ENCODE measurements around the gene POC1B.
A peak's percentile ranks its signal among the peaks of the same experiment; 100 is the strongest.

The POC1B gene

DNA sequence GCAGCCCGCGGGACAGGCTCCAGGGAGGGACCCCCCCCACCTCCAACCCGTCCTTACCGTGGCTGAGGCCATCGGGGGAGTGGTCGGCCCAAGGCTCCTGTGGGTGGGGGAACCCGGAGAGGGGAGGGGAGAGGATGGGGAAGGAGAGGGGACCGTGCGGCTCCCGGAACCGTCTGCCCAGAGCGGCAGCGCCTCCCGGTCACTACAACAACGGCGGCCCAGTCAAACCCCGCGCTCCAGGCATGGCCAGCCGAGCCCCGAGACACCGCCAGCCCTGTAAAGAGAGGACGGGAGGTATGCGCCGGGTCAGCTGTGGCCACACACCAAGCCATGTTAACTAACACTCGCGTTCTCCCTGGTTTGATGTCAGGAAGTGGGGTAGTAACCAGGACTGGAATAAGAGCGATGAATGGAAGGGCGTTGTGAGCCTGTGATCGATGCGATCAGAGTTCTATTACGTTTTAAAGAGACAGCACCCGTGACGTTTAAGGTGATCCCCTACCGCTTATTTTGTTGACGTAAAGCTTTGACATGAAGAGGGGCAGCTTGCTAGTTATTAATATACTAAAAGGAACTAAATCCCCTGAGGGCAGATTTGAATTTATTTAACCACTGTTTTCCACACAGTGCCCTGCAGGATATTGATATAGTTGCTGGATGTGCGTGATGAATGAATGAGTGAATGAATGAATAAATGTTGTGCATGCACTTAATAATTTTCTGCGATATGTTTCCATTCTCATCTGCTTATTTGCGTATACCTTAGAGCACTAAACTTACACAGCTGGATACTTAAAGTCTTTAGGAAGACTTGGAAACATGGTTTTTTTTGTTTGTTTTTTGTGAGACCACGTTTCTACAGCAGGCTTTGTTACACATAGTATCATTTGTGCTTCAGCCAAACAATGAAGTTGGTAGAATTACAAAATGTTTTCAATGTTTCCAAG is at the start of gene POC1B:
Gene POC1B (minus strand): TSS at position 224 of the 947 bp plus-strand sequence. CDS start 152 bp downstream, at position 72.
- H3K27ac ChIP-seq (ENCODE audit: low read length), result no peak within 1 kb of the TSS
- peak within 1 kb of the TSS; percentile 72 for H3K9ac ChIP-seq (ENCODE audit: low read length)
- H3K36me3 ChIP-seq (ENCODE audit: control insufficient read depth, low read depth, low read length), result no peaks in the 10 kb centered on the region
- H3K4me1 ChIP-seq (ENCODE audit: control insufficient read depth, low read depth, low read length), result peaks cover 3% of the 10 kb centered on the region
- peak within 1 kb of the TSS; percentile 91 for H3K4me3 ChIP-seq (ENCODE audit: low read length)
- no peaks in the 10 kb centered on the region for H3K27me3 ChIP-seq (ENCODE audit: control insufficient read depth, insufficient read depth, low read length)
- no peaks in the 10 kb centered on the region for H3K9me3 ChIP-seq (ENCODE audit: control insufficient read depth, low read depth, low read length)

DNA sequence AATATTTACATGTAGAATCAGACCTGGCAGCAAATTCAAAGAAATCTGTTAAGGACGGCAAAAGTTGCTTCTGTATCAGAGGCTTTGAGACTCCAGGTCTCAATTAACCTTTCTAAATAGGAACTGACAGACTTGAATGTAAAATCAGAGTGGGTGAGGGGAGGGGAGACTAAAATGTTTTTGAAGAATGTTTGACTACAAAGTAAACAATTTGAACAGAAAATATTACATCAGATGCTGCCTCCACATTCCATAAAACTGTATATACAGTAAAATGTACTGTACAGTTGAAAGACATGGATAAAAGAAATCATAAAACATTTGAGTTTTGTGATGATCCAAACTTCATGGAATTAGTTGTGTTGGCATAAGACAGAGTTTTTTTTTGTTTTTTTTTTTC is 49.5 kb upstream of the POC1B start:
- no peak overlapping the region for H3K4me3 ChIP-seq (ENCODE audit: low read length)
- peaks cover 5% of the 10 kb centered on the region for H3K4me1 ChIP-seq (ENCODE audit: control insufficient read depth, low read depth, low read length)
- no peaks in the 10 kb centered on the region for H3K9me3 ChIP-seq (ENCODE audit: control insufficient read depth, low read depth, low read length)
- no peak overlapping the region for H3K27ac ChIP-seq (ENCODE audit: low read length)
- no peaks in the 10 kb centered on the region for H3K36me3 ChIP-seq (ENCODE audit: control insufficient read depth, low read depth, low read length)
- no peak overlapping the region for H3K9ac ChIP-seq (ENCODE audit: low read length)
- no peaks in the 10 kb centered on the region for H3K27me3 ChIP-seq (ENCODE audit: control insufficient read depth, insufficient read depth, low read length)

DNA sequence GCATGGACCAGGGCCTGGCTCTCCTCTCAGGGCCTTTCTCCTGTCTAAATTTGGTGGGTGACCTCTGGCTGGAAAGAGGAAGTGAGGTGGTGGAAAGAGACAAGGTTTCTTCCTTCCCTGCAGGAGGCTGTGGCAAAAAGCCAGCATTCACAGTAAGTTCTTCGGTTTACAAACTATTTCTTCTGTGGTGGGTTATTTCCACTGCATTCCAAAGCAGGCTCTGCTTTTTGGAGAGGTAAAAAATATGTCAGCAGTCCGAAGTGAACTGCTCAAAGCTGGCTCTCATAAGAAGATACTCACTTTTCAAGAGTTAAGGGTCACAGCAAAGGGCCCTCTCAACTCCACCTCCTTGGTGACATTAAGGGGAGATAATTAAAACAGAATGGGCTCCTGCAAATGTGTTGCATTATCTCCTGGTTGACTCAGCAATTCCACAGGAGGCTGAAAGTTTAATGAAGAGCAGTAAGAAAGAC is 48.9 kb upstream of the POC1B start:
- Histone ChIP-seq H3K36me3 (ENCODE audit: control insufficient read depth, low read depth, low read length) (no peaks in the 10 kb centered on the region), H3K4me3 (ENCODE audit: low read length) (no peak overlapping the region), H3K27me3 (ENCODE audit: control insufficient read depth, insufficient read depth, low read length) (no peaks in the 10 kb centered on the region), H3K9me3 (ENCODE audit: control insufficient read depth, low read depth, low read length) (no peaks in the 10 kb centered on the region), H3K4me1 (ENCODE audit: control insufficient read depth, low read depth, low read length) (peaks cover 5% of the 10 kb centered on the region), H3K27ac (ENCODE audit: low read length) (no peak overlapping the region), H3K9ac (ENCODE audit: low read length) (no peak overlapping the region)

DNA sequence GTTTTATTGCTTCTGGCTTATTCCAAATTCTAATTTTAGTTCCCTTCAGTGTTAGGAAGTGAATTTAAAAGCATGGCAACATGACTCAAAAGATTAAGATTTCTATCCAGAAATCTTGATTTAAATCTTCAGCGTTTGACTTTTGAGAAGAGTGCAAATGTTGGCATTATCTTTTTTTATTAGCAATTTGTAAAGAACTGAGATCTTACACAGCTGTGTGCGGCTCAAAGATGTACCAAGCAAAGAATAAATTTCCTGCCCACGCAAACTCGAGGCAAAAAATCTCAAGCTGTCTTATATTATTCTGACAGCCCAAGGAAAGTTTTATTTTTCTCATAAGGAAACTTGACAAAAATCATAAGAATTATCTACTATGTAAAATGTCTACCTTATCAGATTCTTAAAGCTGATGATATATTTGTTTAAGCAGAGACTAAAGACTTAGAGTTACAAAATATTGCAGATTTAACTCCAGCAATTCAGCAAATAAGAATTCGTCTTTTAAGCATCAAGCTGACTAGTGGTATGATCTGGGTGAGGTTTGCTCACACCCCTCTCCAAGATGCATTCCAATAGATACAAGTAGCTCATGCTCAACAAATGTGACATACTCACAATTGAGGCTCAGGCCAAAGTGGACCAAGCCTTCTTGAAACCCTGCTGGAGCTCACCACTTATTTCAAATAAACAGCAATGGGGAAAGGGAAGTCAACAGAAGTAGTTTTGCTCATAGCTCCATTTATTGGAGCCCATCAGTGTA is 47.4 kb upstream of the POC1B start:
- Histone ChIP-seq H3K27ac (ENCODE audit: low read length) (no peak overlapping the region), H3K4me1 (ENCODE audit: control insufficient read depth, low read depth, low read length) (peaks cover 5% of the 10 kb centered on the region), H3K36me3 (ENCODE audit: control insufficient read depth, low read depth, low read length) (no peaks in the 10 kb centered on the region), H3K4me3 (ENCODE audit: low read length) (no peak overlapping the region), H3K9me3 (ENCODE audit: control insufficient read depth, low read depth, low read length) (no peaks in the 10 kb centered on the region), H3K9ac (ENCODE audit: low read length) (no peak overlapping the region), H3K27me3 (ENCODE audit: control insufficient read depth, insufficient read depth, low read length) (no peaks in the 10 kb centered on the region)

DNA sequence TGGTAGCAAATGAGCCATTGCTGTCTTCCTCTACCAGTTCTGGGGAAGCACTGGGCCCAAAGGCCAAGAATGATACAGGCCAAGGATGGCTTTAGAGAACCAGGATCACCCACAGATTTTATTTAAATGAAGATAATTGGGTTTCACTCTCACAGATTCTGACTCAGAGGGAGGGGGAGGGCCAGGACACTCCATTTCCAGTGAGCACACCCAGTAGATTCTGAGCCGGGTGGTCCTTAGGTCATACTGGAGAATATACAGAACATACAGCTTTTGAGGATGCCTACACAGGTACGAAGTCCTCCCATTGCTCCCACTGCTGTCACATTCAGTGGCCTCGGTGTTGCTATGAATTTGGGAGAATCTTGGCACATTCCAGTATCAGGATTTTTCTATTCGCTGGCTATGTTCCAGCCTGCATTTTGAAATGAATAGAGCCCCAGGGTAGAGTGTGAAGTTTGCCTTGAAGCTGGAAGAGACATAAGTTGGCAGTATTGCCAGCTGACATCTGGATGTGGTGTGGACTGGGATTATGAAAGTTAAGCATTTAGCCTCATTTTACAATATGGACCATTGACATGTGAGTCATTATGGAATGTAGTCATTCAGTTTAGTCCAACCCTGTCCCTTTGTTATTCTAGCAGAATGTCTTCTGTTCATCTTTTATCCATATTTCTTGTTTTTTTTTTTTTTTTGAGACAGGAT is 45.8 kb upstream of the POC1B start:
- H3K4me3 ChIP-seq (ENCODE audit: low read length), result no peak overlapping the region
- H3K9me3 ChIP-seq (ENCODE audit: control insufficient read depth, low read depth, low read length), result no peaks in the 10 kb centered on the region
- no peaks in the 10 kb centered on the region for H3K27me3 ChIP-seq (ENCODE audit: control insufficient read depth, insufficient read depth, low read length)
- no peak overlapping the region for H3K27ac ChIP-seq (ENCODE audit: low read length)
- no peak overlapping the region for H3K9ac ChIP-seq (ENCODE audit: low read length)
- H3K4me1 ChIP-seq (ENCODE audit: control insufficient read depth, low read depth, low read length), result peaks cover 5% of the 10 kb centered on the region
- H3K36me3 ChIP-seq (ENCODE audit: control insufficient read depth, low read depth, low read length), result no peaks in the 10 kb centered on the region

DNA sequence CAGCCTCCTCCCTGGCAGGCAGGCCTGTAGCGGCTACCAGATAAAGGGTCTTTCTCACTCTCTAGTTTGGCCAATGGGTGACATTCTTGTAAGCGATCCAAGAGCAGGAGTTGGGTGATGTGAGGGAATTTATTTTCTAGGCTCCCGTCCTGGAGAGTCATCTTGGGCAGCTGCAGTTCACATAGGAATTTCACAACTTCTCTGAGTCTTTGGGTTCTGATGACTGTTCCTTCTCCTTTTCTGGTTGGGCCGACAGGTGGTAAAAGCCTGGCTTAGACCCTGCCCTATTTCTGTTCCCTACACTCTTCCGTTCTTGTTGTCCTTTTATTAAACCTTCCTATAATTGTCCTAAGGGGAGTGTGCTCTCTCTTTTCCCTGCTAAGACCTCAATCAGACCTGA is 42.6 kb upstream of the POC1B start:
- Histone ChIP-seq H3K9me3 (ENCODE audit: control insufficient read depth, low read depth, low read length) (no peaks in the 10 kb centered on the region), H3K27ac (ENCODE audit: low read length) (no peak overlapping the region), H3K36me3 (ENCODE audit: control insufficient read depth, low read depth, low read length) (no peaks in the 10 kb centered on the region), H3K4me3 (ENCODE audit: low read length) (no peak overlapping the region), H3K27me3 (ENCODE audit: control insufficient read depth, insufficient read depth, low read length) (no peaks in the 10 kb centered on the region), H3K4me1 (ENCODE audit: control insufficient read depth, low read depth, low read length) (no peaks in the 10 kb centered on the region), H3K9ac (ENCODE audit: low read length) (no peak overlapping the region)

DNA sequence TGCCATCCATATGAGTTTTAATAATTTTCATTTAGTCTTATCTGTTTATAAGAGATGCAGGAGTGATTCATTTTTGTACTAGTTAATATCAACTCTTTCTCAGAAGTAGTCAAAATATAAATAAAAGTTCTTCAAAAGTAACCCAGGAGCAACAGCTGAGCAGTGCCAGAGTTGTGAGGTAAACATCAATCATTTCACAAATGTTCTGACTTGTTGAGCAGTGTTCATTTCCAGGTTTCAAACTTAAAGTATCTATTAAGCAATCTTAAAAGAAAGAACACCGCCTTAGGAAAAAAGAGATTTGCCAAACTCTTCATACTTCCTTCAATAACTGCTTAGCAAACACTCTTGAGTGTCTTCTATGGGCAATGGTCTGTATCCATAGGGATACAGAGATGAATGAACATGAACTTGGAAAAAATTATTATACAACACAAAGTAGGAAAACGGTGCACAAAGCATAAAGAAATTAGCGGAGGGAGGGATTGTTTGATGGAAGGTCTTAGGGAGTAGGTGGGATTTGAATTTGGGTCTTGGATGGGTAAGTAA is 41.9 kb upstream of the POC1B start:
- Histone ChIP-seq H3K36me3 (ENCODE audit: control insufficient read depth, low read depth, low read length) (no peaks in the 10 kb centered on the region), H3K4me3 (ENCODE audit: low read length) (no peak overlapping the region), H3K27ac (ENCODE audit: low read length) (no peak overlapping the region), H3K9ac (ENCODE audit: low read length) (no peak overlapping the region), H3K9me3 (ENCODE audit: control insufficient read depth, low read depth, low read length) (no peaks in the 10 kb centered on the region), H3K27me3 (ENCODE audit: control insufficient read depth, insufficient read depth, low read length) (no peaks in the 10 kb centered on the region), H3K4me1 (ENCODE audit: control insufficient read depth, low read depth, low read length) (no peaks in the 10 kb centered on the region)

DNA sequence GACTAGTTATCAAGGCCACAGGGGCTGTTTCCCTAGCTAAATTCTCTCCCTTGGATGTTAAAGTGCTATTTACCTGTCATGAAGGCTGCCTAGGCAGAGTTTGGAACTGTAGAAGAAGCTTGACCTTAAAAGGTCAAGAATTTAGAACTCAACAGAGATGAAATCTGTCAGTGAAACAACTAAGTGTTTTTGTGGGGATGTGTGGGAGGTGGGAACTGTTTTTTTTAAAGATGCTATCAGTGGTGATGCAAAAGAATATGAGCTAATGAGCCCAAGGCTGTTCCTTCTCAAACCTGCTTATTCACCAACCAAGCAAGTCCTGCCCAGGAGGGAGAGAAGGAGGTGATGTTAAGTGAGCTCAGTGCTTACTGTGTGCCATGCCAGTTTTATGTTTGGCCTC is 40.8 kb upstream of the POC1B start:
- Histone ChIP-seq H3K27me3 (ENCODE audit: control insufficient read depth, insufficient read depth, low read length) (no peaks in the 10 kb centered on the region), H3K9ac (ENCODE audit: low read length) (no peak overlapping the region), H3K4me1 (ENCODE audit: control insufficient read depth, low read depth, low read length) (no peaks in the 10 kb centered on the region), H3K4me3 (ENCODE audit: low read length) (no peak overlapping the region), H3K9me3 (ENCODE audit: control insufficient read depth, low read depth, low read length) (no peaks in the 10 kb centered on the region), H3K27ac (ENCODE audit: low read length) (no peak overlapping the region), H3K36me3 (ENCODE audit: control insufficient read depth, low read depth, low read length) (no peaks in the 10 kb centered on the region)

DNA sequence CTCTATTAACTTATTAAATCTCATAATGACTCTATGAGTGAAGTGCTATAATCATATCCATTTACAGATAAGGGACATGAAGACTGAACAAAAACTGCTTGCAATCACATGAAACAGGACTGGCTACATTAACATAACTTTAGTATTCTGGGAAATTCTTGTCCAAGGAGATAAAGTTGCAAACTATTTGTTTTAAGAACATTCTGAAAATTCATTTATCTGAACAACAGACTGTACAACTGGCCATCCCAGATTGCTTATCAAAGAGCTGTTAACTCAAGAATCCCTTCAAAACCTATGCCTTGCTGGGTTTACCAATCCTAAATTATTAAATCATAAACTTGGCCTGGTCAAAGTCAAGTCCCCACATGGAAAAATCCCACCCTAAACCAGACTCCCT is 39.2 kb upstream of the POC1B start:
- H3K4me3 ChIP-seq (ENCODE audit: low read length), result no peak overlapping the region
- no peaks in the 10 kb centered on the region for H3K36me3 ChIP-seq (ENCODE audit: control insufficient read depth, low read depth, low read length)
- H3K9me3 ChIP-seq (ENCODE audit: control insufficient read depth, low read depth, low read length), result no peaks in the 10 kb centered on the region
- H3K27ac ChIP-seq (ENCODE audit: low read length), result no peak overlapping the region
- no peak overlapping the region for H3K9ac ChIP-seq (ENCODE audit: low read length)
- H3K4me1 ChIP-seq (ENCODE audit: control insufficient read depth, low read depth, low read length), result no peaks in the 10 kb centered on the region
- H3K27me3 ChIP-seq (ENCODE audit: control insufficient read depth, insufficient read depth, low read length), result no peaks in the 10 kb centered on the region

DNA sequence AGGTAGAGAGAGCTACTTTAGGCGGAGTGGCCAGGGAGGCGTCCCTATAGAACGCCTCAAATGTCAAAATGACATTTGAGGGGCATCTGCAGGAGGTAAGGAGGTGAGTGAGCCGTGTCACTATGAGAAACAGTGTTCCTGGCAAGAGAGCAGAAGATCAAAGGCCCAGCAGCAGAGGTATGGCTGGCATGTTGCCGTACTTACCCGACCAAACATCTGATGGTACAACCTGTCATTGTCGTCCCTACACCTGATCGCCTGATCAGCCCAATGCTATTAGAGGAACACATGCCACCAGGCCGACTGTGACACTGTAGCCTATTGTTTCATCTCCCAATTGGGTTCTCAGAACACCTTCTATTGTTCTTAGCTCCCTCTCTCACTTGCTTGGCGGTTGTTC is 33.9 kb upstream of the POC1B start:
- H3K9ac ChIP-seq (ENCODE audit: low read length), result no peak overlapping the region
- H3K9me3 ChIP-seq (ENCODE audit: control insufficient read depth, low read depth, low read length), result no peaks in the 10 kb centered on the region
- H3K27ac ChIP-seq (ENCODE audit: low read length), result no peak overlapping the region
- H3K4me1 ChIP-seq (ENCODE audit: control insufficient read depth, low read depth, low read length), result no peaks in the 10 kb centered on the region
- H3K27me3 ChIP-seq (ENCODE audit: control insufficient read depth, insufficient read depth, low read length), result no peaks in the 10 kb centered on the region
- H3K4me3 ChIP-seq (ENCODE audit: low read length), result no peak overlapping the region
- no peaks in the 10 kb centered on the region for H3K36me3 ChIP-seq (ENCODE audit: control insufficient read depth, low read depth, low read length)

DNA sequence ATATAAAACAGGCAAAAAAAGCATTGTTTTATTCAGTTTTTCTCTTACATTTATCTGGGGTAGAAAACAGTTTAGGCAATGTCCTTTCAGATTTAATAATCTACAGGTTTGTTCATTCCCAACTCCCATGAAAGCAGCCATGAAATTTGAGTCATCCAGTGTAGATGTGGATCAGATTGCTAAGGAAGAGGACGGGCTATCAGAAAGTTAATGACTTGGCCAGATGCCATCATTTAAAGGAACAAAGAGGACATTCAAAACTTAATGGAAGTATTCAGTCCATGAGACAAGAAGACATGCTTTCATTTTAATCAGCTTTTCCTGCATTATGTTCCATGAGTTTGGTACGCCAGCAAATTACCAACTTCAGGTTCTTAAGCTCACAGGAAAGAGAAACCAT is 31.1 kb upstream of the POC1B start:
- no peaks in the 10 kb centered on the region for H3K27me3 ChIP-seq (ENCODE audit: control insufficient read depth, insufficient read depth, low read length)

More for the DNA sequence above, 31.1 kb upstream of the POC1B start:
- H3K27ac ChIP-seq (ENCODE audit: low read length), result no peak overlapping the region
- no peaks in the 10 kb centered on the region for H3K36me3 ChIP-seq (ENCODE audit: control insufficient read depth, low read depth, low read length)
- H3K4me3 ChIP-seq (ENCODE audit: low read length), result no peak overlapping the region
- no peaks in the 10 kb centered on the region for H3K4me1 ChIP-seq (ENCODE audit: control insufficient read depth, low read depth, low read length)
- no peak overlapping the region for H3K9ac ChIP-seq (ENCODE audit: low read length)
- H3K9me3 ChIP-seq (ENCODE audit: control insufficient read depth, low read depth, low read length), result no peaks in the 10 kb centered on the region

Measured in iPS-18a (cell line).